Stimulated activated CD4-positive, alpha-beta T cell treated with anti-CD3 and anti-CD28 coated beads, TNF-alpha, amount 100 ng/mL, for 24 hours (primary cell): ENCODE results near the gene TIGD6.
A peak's percentile ranks its signal among the peaks of the same experiment; 100 is the strongest.

ENCODE experiments used
- DNase-seq, 3 experiments: peaks; one replicate each; pipeline ENCODE4 v3.0.0-alpha.2; 2020; ENCODE audit warnings: low read depth in 3 of 3

TIGD6 gene

GRCh38 chr5:150016537-150016936 is 16.1 kb upstream of the TIGD6 start:
- no peak for DNase-seq

- DNase-seq, result no peak
Measured at GRCh38 chr5:150015415-150015814, 15.0 kb upstream of the TIGD6 start.

- DNase-seq, result no peak
Measured at GRCh38 chr5:150014456-150014855, 14.0 kb upstream of the TIGD6 start.

GRCh38 chr5:150013931-150014330 is 13.5 kb upstream of the TIGD6 start:
- no peak for DNase-seq

- no peak for DNase-seq
Measured at GRCh38 chr5:150009671-150010387, 9.4 kb upstream of the TIGD6 start.

- DNase-seq, result no peak
Measured at GRCh38 chr5:150007050-150007449, 6.6 kb upstream of the TIGD6 start.

- no peak for DNase-seq
Measured at GRCh38 chr5:150006318-150006717, 5.9 kb upstream of the TIGD6 start.

- DNase-seq, result peak in 2 of 3 experiments; percentile 32 to 44
Measured at GRCh38 chr5:150001660-150002486, 1.4 kb upstream of the TIGD6 start.

- peak in 2 of 3 experiments; percentile 8 to 38 for DNase-seq
Measured at GRCh38 chr5:150000990-150001659, 671 bp upstream of the TIGD6 start.

GRCh38 chr5:149999866-150000255 is 593 bp downstream of the TIGD6 start:
- no peak for DNase-seq

- no peak for DNase-seq
Measured at GRCh38 chr5:149999359-149999758, 1.1 kb downstream of the TIGD6 start.

- no peak for DNase-seq
Measured at GRCh38 chr5:149998281-149998680, 2.2 kb downstream of the TIGD6 start.

GRCh38 chr5:149996205-149996890 is 4.1 kb downstream of the TIGD6 start:
- no peak for DNase-seq

GRCh38 chr5:149995385-149996204 is 4.9 kb downstream of the TIGD6 start:
- DNase-seq, result no peak

GRCh38 chr5:149993471-149993870 is 7.0 kb downstream of the TIGD6 start:
- no peak for DNase-seq

- peak; percentile 40 to 54 (median 52) for DNase-seq
Measured at GRCh38 chr5:149990518-149991376, 9.7 kb downstream of the TIGD6 start.

- DNase-seq, result no peak
Measured at GRCh38 chr5:149988126-149988525, 12.3 kb downstream of the TIGD6 start.

- no peak for DNase-seq
Measured at GRCh38 chr5:149982505-149982904, 17.9 kb downstream of the TIGD6 start.

GRCh38 chr5:149981206-149981605 is 19.2 kb downstream of the TIGD6 start:
- DNase-seq, result no peak

- DNase-seq, result no peak
Measured at GRCh38 chr5:149979896-149980295, 20.6 kb downstream of the TIGD6 start.
